ENCODE data around the gene ANKRD44.

Gene ANKRD44

GRCh38 chr2:197107291-197108269, 203.0 kb downstream of the ANKRD44 start:
- no peak for DNase-seq (ENCODE audit: low read depth, low spot score)
- CTCF ChIA-PET = interaction anchor here (0.7 to 2.3 kb wide), 6 partner anchors 9 to 271 kb away, joined by 3 to 7 read pairs (median 4); no protein-coding TSS in a partner anchor
- no peak overlapping the region for H3K4me3 ChIP-seq (ENCODE audit: low read depth, low read length)
- TF ChIP-seq CTCF (IDR thresholded peaks at IDR 0.05; ENCODE audit: insufficient read depth, low read length, missing control alignments) = no peak
- POLR2A ChIA-PET = no interaction called here

GRCh38 chr2:197103363-197103762, 207.2 kb downstream of the ANKRD44 start:
- TF ChIP-seq CTCF (IDR thresholded peaks at IDR 0.05; ENCODE audit: insufficient read depth, low read length, missing control alignments) = no peak
- CTCF ChIA-PET = interaction anchor here (1.7 kb wide), 1 partner anchor 10 kb away, joined by 8 read pairs; no protein-coding TSS in a partner anchor
- H3K4me3 ChIP-seq (ENCODE audit: low read depth, low read length) = no peak overlapping the region
- POLR2A ChIA-PET = no interaction called here
- no peak for DNase-seq (ENCODE audit: low read depth, low spot score)

- TF ChIP-seq CTCF (IDR thresholded peaks at IDR 0.05; ENCODE audit: insufficient read depth, low read length, missing control alignments) = no peak
- H3K4me3 ChIP-seq (ENCODE audit: low read depth, low read length) = no peak overlapping the region
- no peak for DNase-seq (ENCODE audit: low read depth, low spot score)
- ChIA-PET CTCF (interaction anchor here (1.0 to 1.1 kb wide), 2 partner anchors 12 to 15 kb away, joined by 3 read pairs; no protein-coding TSS in a partner anchor), POLR2A (no interaction called here)
Observed at GRCh38 chr2:197102231-197102630, 208.3 kb downstream of the ANKRD44 start.

GRCh38 chr2:197101519-197101918, 209.1 kb downstream of the ANKRD44 start:
- no peak for TF ChIP-seq CTCF (IDR thresholded peaks at IDR 0.05; ENCODE audit: insufficient read depth, low read length, missing control alignments)
- no peak for DNase-seq (ENCODE audit: low read depth, low spot score)
- ChIA-PET POLR2A (no interaction called here), CTCF (no interaction called here)
- H3K4me3 ChIP-seq (ENCODE audit: low read depth, low read length) = no peak overlapping the region

- no peak for DNase-seq (ENCODE audit: low read depth, low spot score)
- H3K4me3 ChIP-seq (ENCODE audit: low read depth, low read length) = no peak overlapping the region
- ChIA-PET POLR2A (no interaction called here), CTCF (interaction anchor here (1.4 to 4.4 kb wide), 5 partner anchors 10 to 86 kb away, joined by 3 to 33 read pairs (median 4); no protein-coding TSS in a partner anchor)
- no peak for TF ChIP-seq CTCF (IDR thresholded peaks at IDR 0.05; ENCODE audit: insufficient read depth, low read length, missing control alignments)
Observed at GRCh38 chr2:197097578-197098366, 212.8 kb downstream of the ANKRD44 start.

GRCh38 chr2:197096649-197097048, 213.9 kb downstream of the ANKRD44 start:
- no peak for DNase-seq (ENCODE audit: low read depth, low spot score)
- POLR2A ChIA-PET = no interaction called here
- H3K4me3 ChIP-seq (ENCODE audit: low read depth, low read length) = no peak overlapping the region
- no peak for TF ChIP-seq CTCF (IDR thresholded peaks at IDR 0.05; ENCODE audit: insufficient read depth, low read length, missing control alignments)
- CTCF ChIA-PET = no interaction called here

Data from AG04449 (cell line).